Muscle of back (tissue), 13 donors: ENCODE results near the gene LHX3. TPM values are rescaled to one million over a fixed set of nuclear protein-coding genes. Genes with fewer than 3 reads are reported as not detected.

Experiments
- DNase-seq, 3 donors: peaks; one replicate each; pipeline versions ENCODE4 v3.0.0 to v3.0.0-alpha.2; 2013
- long read RNA-seq, 9 donors: transcript quantifications; one replicate each; lab custom pipeline, GENCODE V29; 2026
- polyA plus RNA-seq, 10 donors: library from polyadenylated mRNA; unstranded; fragments of 120-200 nt; gene quantifications; one replicate each; pipeline ENCODE4 v1.2.1, GENCODE V29; 2013; ENCODE audit not compliant: insufficient read length in 10 of 10

LHX3 gene
- polyA plus RNA-seq: under 1 TPM in 2 of 10 donors, not detected in 8; 0.07 to 0.28 TPM
- long read RNA-seq, donor 1: 0 reads
- long read RNA-seq, donor 2: 0 reads
- long read RNA-seq, donor 3: 0 reads
- long read RNA-seq, donor 4: 0 reads
- long read RNA-seq, donor 5: 0 reads
- long read RNA-seq, donor 6: 0 reads
- long read RNA-seq, donor 7: 0 reads
- long read RNA-seq, donor 8: 0 reads
- long read RNA-seq, donor 9: 0 reads

- DNase-seq: peak; percentile 14 to 59 (median 38)
Observed at GRCh38 chr9:136204838-136205706, at the start of gene LHX3. Gene LHX3 (minus strand): TSS chr9:136205128. CDS start chr9:136205012, 116 bp downstream.

- DNase-seq: no peak
Observed at GRCh38 chr9:136253246-136254130, 48.6 kb upstream of the LHX3 start.

- no peak for DNase-seq
Observed at GRCh38 chr9:136252846-136253245, 47.9 kb upstream of the LHX3 start.

GRCh38 chr9:136252281-136252680, 47.4 kb upstream of the LHX3 start:
- no peak for DNase-seq

- DNase-seq: no peak
Observed at GRCh38 chr9:136251264-136252115, 46.6 kb upstream of the LHX3 start.

- DNase-seq: no peak
Observed at GRCh38 chr9:136250676-136251075, 45.7 kb upstream of the LHX3 start.

GRCh38 chr9:136249877-136250559, 45.1 kb upstream of the LHX3 start:
- DNase-seq: no peak

- no peak for DNase-seq
Observed at GRCh38 chr9:136248951-136249876, 44.3 kb upstream of the LHX3 start.

- no peak for DNase-seq
Observed at GRCh38 chr9:136247947-136248637, 43.2 kb upstream of the LHX3 start.

GRCh38 chr9:136247551-136247916, 42.6 kb upstream of the LHX3 start:
- no peak for DNase-seq

GRCh38 chr9:136246849-136247550, 42.1 kb upstream of the LHX3 start:
- DNase-seq: no peak

- peak; percentile 66 to 87 (median 86) for DNase-seq
Observed at GRCh38 chr9:136245219-136246150, 40.6 kb upstream of the LHX3 start, which contains the start of gene QSOX2. Gene QSOX2 (minus strand): TSS chr9:136245812. CDS start chr9:136245803, 9 bp downstream.

GRCh38 chr9:136244969-136245218, 40.0 kb upstream of the LHX3 start:
- no peak for DNase-seq

GRCh38 chr9:136244122-136244968, 39.4 kb upstream of the LHX3 start:
- DNase-seq: no peak

GRCh38 chr9:136243631-136244030, 38.7 kb upstream of the LHX3 start:
- DNase-seq: no peak

- DNase-seq: no peak
Observed at GRCh38 chr9:136242918-136243525, 38.1 kb upstream of the LHX3 start.
